Measurements from ENCODE around the gene TMEM150C.

TMEM150C gene

DNA sequence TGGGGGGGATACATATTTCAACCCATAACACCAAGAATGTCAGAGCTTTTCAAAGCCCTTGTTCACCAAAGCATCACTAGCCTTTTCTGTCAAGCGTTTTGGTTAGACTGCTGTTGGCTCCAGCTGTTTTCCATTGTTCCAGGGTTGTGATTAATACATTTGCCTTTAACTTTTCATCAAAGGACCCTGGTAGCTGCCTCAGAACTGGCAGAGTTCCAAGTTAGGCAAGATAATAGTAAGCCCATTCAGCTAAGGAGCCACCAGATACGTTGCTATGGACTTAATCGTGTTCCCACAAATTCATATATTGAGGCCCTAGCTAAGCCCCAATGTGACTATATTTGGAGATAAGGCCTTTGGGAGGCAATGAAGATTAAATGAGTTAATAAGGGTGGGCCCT is 94.3 kb downstream of the TMEM150C start:
- H3K9me3 ChIP-seq (ENCODE audit: low read length): no peaks in the 10 kb centered on the region
- H3K27me3 ChIP-seq (ENCODE audit: control insufficient read depth in 1 of 2, insufficient read depth in 2 of 2, low read length in 2 of 2): no peaks in the 10 kb centered on the region
- H3K36me3 ChIP-seq (ENCODE audit: insufficient read depth, low read length): no peaks in the 10 kb centered on the region
- H3K9ac ChIP-seq (ENCODE audit: low read length): no peak overlapping the region
- peaks cover 15% of the 10 kb centered on the region for H3K4me1 ChIP-seq (ENCODE audit: insufficient read depth, low read length)
- no peak overlapping the region for H3K27ac ChIP-seq (ENCODE audit: low read depth, low read length)
- no peak overlapping the region for H3K4me3 ChIP-seq (ENCODE audit: low read depth in 1 of 2, low read length in 2 of 2)

GRCh38 chr4:82463221-82463620 is 98.6 kb downstream of the TMEM150C start:
- H3K4me1 ChIP-seq (ENCODE audit: insufficient read depth, low read length): peaks cover 15% of the 10 kb centered on the region
- peaks cover 13% of the 10 kb centered on the region for H3K36me3 ChIP-seq (ENCODE audit: insufficient read depth, low read length)
- no peak overlapping the region for H3K4me3 ChIP-seq (ENCODE audit: low read depth in 1 of 2, low read length in 2 of 2)
- no peak overlapping the region for H3K27ac ChIP-seq (ENCODE audit: low read depth, low read length)
- H3K27me3 ChIP-seq (ENCODE audit: control insufficient read depth in 1 of 2, insufficient read depth in 2 of 2, low read length in 2 of 2): no peaks in the 10 kb centered on the region
- H3K9me3 ChIP-seq (ENCODE audit: low read length): no peaks in the 10 kb centered on the region
- H3K9ac ChIP-seq (ENCODE audit: low read length): no peak overlapping the region

- Histone ChIP-seq H3K36me3 (ENCODE audit: insufficient read depth, low read length) (peaks cover 17% of the 10 kb centered on the region), H3K4me3 (ENCODE audit: low read depth in 1 of 2, low read length in 2 of 2) (no peak overlapping the region), H3K27ac (ENCODE audit: low read depth, low read length) (no peak overlapping the region), H3K9me3 (ENCODE audit: low read length) (no peaks in the 10 kb centered on the region), H3K9ac (ENCODE audit: low read length) (no peak overlapping the region), H3K4me1 (ENCODE audit: insufficient read depth, low read length) (peaks cover 15% of the 10 kb centered on the region), H3K27me3 (ENCODE audit: control insufficient read depth in 1 of 2, insufficient read depth in 2 of 2, low read length in 2 of 2) (no peaks in the 10 kb centered on the region)
Measured at GRCh38 chr4:82462415-82462831, 99.4 kb downstream of the TMEM150C start.

DNA sequence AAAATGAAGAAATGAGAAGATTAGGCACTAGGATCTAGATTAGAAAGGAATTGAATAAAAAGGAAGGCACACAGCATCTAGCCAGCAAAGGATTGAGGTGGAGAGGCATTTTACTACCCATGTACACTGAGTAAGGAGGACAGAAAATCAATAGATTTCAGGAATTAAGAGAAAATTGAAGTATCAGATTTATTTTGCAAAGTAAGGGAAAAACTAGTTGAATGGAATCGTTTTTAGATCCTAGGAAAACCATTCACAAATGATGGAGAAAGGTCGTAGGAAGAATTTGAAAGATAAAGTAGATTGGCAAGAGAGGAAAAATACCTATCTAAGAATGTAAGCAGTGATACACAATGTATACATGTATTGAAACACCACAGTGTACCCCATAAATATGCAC is 100.1 kb downstream of the TMEM150C start:
- Histone ChIP-seq H3K9me3 (ENCODE audit: low read length) (no peaks in the 10 kb centered on the region), H3K27me3 (ENCODE audit: control insufficient read depth in 1 of 2, insufficient read depth in 2 of 2, low read length in 2 of 2) (no peaks in the 10 kb centered on the region), H3K4me3 (ENCODE audit: low read depth in 1 of 2, low read length in 2 of 2) (no peak overlapping the region), H3K9ac (ENCODE audit: low read length) (no peak overlapping the region), H3K27ac (ENCODE audit: low read depth, low read length) (no peak overlapping the region), H3K36me3 (ENCODE audit: insufficient read depth, low read length) (peaks cover 24% of the 10 kb centered on the region), H3K4me1 (ENCODE audit: insufficient read depth, low read length) (peaks cover 15% of the 10 kb centered on the region)

GRCh38 chr4:82458729-82459128 is 103.1 kb downstream of the TMEM150C start:
- H3K9ac ChIP-seq (ENCODE audit: low read length): no peak overlapping the region
- H3K27ac ChIP-seq (ENCODE audit: low read depth, low read length): no peak overlapping the region
- H3K36me3 ChIP-seq (ENCODE audit: insufficient read depth, low read length): peaks cover 34% of the 10 kb centered on the region
- no peak overlapping the region for H3K4me3 ChIP-seq (ENCODE audit: low read depth in 1 of 2, low read length in 2 of 2)
- H3K27me3 ChIP-seq (ENCODE audit: control insufficient read depth in 1 of 2, insufficient read depth in 2 of 2, low read length in 2 of 2): no peaks in the 10 kb centered on the region
- peaks cover 11% of the 10 kb centered on the region for H3K4me1 ChIP-seq (ENCODE audit: insufficient read depth, low read length)
- no peaks in the 10 kb centered on the region for H3K9me3 ChIP-seq (ENCODE audit: low read length)

GRCh38 chr4:82457266-82457665 is 104.5 kb downstream of the TMEM150C start:
- no peaks in the 10 kb centered on the region for H3K27me3 ChIP-seq (ENCODE audit: control insufficient read depth in 1 of 2, insufficient read depth in 2 of 2, low read length in 2 of 2)
- no peak overlapping the region for H3K27ac ChIP-seq (ENCODE audit: low read depth, low read length)
- no peaks in the 10 kb centered on the region for H3K4me1 ChIP-seq (ENCODE audit: insufficient read depth, low read length)
- peaks cover 36% of the 10 kb centered on the region for H3K36me3 ChIP-seq (ENCODE audit: insufficient read depth, low read length)
- H3K4me3 ChIP-seq (ENCODE audit: low read depth in 1 of 2, low read length in 2 of 2): no peak overlapping the region
- no peak overlapping the region for H3K9ac ChIP-seq (ENCODE audit: low read length)
- H3K9me3 ChIP-seq (ENCODE audit: low read length): no peaks in the 10 kb centered on the region

- peaks cover 26% of the 10 kb centered on the region for H3K36me3 ChIP-seq (ENCODE audit: insufficient read depth, low read length)
Measured at GRCh38 chr4:82452026-82452425, 109.8 kb downstream of the TMEM150C start.

DNA sequence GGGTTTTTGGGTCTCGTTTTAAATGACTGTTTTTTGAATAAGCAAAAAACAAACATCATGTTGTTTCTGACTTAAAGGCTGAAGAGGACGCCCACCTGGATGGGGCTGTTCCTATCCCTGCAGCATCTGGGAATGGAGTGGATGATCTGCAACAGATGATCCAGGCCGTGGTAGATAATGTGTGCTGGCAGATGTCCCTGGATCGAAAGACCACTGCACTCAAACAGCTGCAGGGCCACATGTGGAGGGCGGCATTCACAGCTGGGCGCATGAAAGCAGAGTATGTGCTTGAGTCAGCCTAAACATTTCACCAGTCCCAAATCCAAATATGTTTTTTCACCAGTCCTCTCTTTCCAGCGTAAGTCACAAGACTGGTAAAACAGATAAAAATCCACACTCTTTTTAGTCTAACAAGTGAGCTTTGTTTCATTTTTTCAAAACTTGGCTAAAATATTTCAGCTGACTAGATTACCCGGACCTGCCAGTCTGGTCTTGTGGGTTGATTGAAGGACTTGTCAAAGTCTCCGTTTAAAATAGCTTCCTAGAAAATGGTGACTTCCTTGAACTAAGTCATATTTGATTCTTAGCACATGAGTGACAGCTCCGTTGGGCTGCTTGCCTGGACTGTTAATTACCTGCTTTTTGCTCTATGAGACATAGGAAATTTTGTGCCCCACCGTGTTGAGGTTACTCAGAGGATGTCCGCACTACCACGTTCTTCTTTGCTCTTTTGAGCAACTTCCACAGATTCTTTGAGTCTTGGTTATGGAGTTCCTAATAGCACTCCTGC is 110.6 kb downstream of the TMEM150C start:
- Histone ChIP-seq H3K4me3 (ENCODE audit: low read depth in 1 of 2, low read length in 2 of 2) (no peak overlapping the region), H3K27me3 (ENCODE audit: control insufficient read depth in 1 of 2, insufficient read depth in 2 of 2, low read length in 2 of 2) (no peaks in the 10 kb centered on the region), H3K36me3 (ENCODE audit: insufficient read depth, low read length) (peaks cover 18% of the 10 kb centered on the region), H3K4me1 (ENCODE audit: insufficient read depth, low read length) (no peaks in the 10 kb centered on the region), H3K9me3 (ENCODE audit: low read length) (no peaks in the 10 kb centered on the region), H3K27ac (ENCODE audit: low read depth, low read length) (no peak overlapping the region), H3K9ac (ENCODE audit: low read length) (no peak overlapping the region)

More at GRCh38 chr4:82452026-82452425, 109.8 kb downstream of the TMEM150C start:
- Histone ChIP-seq H3K27ac (ENCODE audit: low read depth, low read length) (no peak overlapping the region), H3K9me3 (ENCODE audit: low read length) (no peaks in the 10 kb centered on the region), H3K4me1 (ENCODE audit: insufficient read depth, low read length) (no peaks in the 10 kb centered on the region), H3K27me3 (ENCODE audit: control insufficient read depth in 1 of 2, insufficient read depth in 2 of 2, low read length in 2 of 2) (no peaks in the 10 kb centered on the region), H3K9ac (ENCODE audit: low read length) (no peak overlapping the region), H3K4me3 (ENCODE audit: low read depth in 1 of 2, low read length in 2 of 2) (no peak overlapping the region)

- H3K9ac ChIP-seq (ENCODE audit: low read length): no peak overlapping the region
- no peaks in the 10 kb centered on the region for H3K4me1 ChIP-seq (ENCODE audit: insufficient read depth, low read length)
- H3K27me3 ChIP-seq (ENCODE audit: control insufficient read depth in 1 of 2, insufficient read depth in 2 of 2, low read length in 2 of 2): no peaks in the 10 kb centered on the region
- no peaks in the 10 kb centered on the region for H3K9me3 ChIP-seq (ENCODE audit: low read length)
- no peak overlapping the region for H3K4me3 ChIP-seq (ENCODE audit: low read depth in 1 of 2, low read length in 2 of 2)
- H3K27ac ChIP-seq (ENCODE audit: low read depth, low read length): no peak overlapping the region
- peaks cover 13% of the 10 kb centered on the region for H3K36me3 ChIP-seq (ENCODE audit: insufficient read depth, low read length)
Measured at GRCh38 chr4:82447886-82448285, 113.9 kb downstream of the TMEM150C start.

DNA sequence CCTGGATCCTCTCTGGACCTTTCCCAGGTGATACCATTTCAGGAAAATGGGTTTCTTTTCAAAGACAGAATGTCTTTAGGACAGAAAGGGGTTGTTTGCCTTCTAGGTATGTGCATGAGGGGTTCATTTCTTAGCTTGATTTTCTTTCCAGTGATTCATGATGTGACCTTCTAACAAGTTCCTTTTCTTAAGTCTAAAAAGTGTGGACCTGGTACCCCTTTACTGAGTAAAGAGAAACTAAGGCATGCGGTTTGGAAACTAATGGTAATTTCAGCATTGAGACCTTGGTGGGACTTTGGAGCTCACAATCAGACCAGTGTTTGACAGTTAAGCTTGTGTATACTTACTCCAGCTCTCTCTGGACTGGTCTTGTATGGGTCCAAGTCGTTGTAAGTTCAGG is 122.7 kb downstream of the TMEM150C start:
- Histone ChIP-seq H3K9ac (ENCODE audit: low read length) (no peak overlapping the region), H3K9me3 (ENCODE audit: low read length) (no peaks in the 10 kb centered on the region), H3K27ac (ENCODE audit: low read depth, low read length) (no peak overlapping the region), H3K4me1 (ENCODE audit: insufficient read depth, low read length) (no peaks in the 10 kb centered on the region), H3K27me3 (ENCODE audit: control insufficient read depth in 1 of 2, insufficient read depth in 2 of 2, low read length in 2 of 2) (no peaks in the 10 kb centered on the region), H3K36me3 (ENCODE audit: insufficient read depth, low read length) (peaks cover 4% of the 10 kb centered on the region), H3K4me3 (ENCODE audit: low read depth in 1 of 2, low read length in 2 of 2) (no peak overlapping the region)

DNA sequence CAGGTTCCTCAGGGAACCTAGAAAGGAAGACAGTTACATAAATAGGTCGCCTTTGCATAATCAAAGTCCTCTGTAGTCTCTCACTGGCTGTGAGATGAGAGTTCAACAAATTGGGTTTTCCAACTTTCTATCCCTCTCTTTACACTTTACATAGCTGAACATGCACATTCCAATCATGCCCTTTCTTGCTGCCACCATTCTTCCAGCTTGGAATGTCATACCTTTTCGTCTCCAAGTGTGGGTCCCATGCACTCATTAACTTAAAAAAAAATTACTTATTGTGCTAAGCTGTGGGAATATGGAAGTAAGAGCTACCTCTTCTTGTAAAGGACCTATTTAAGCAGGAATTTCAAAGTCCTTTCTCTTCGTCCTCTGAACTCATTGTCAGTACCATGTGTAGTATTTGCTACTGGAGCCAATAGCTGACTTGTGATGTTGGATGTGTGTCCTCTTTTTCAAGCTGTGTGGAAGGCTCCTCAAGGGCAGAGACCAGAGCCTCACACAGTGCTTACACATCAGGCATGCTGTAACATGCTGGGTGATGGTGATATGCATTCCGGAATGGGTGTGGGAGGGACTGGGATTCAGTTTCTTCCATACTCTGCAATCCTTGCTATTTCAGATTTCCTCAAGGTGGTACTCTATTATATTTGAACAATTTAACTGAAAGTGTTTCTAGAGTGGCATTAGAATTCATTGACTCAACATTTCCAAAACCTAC is 124.3 kb downstream of the TMEM150C start:
- Histone ChIP-seq H3K36me3 (ENCODE audit: insufficient read depth, low read length) (peaks cover 4% of the 10 kb centered on the region), H3K9me3 (ENCODE audit: low read length) (no peaks in the 10 kb centered on the region), H3K27me3 (ENCODE audit: control insufficient read depth in 1 of 2, insufficient read depth in 2 of 2, low read length in 2 of 2) (no peaks in the 10 kb centered on the region), H3K4me1 (ENCODE audit: insufficient read depth, low read length) (no peaks in the 10 kb centered on the region), H3K27ac (ENCODE audit: low read depth, low read length) (no peak overlapping the region), H3K9ac (ENCODE audit: low read length) (no peak overlapping the region), H3K4me3 (ENCODE audit: low read depth in 1 of 2, low read length in 2 of 2) (no peak overlapping the region)
